Smooth muscle cell (in vitro differentiated cells): Measurements from ENCODE around the gene ABCA8. TPM values are rescaled to one million over a fixed set of nuclear protein-coding genes. Genes with fewer than 3 reads are reported as not detected.

Experiments used
- DNase-seq: peaks from one replicate; lab custom pipeline; 2025; ENCODE audit not compliant: unreplicated experiment; lab: John Stamatoyannopoulos, UW
- H2AFZ ChIP-seq: fragments of 200-600 bp; sonication (generic); 2 replicates; pipeline ENCODE4 v1.6.0; 2016; ENCODE audit warnings: antibody characterized with exemption, low read depth, mild to moderate bottlenecking
- H3F3A ChIP-seq: fragments of 200-600 bp; sonication (generic); 2 replicates; pipeline ENCODE4 v1.6.0; 2017; ENCODE audit warnings: antibody characterized with exemption, low read depth
- H3K27ac ChIP-seq: fragments of 200-600 bp; sonication (generic); 2 replicates; pipeline ENCODE4 v1.5.1; 2016; ENCODE audit warnings: low read depth, mild to moderate bottlenecking
- H3K27me3 ChIP-seq: fragments of 200-600 bp; sonication (generic); 2 replicates; pipeline ENCODE4 v1.6.1; 2016; ENCODE audit warnings: low read depth, mild to moderate bottlenecking
- H3K36me3 ChIP-seq: fragments of 200-600 bp; sonication (generic); 2 replicates; pipeline ENCODE4 v1.5.1; 2016; ENCODE audit warnings: low read depth
- H3K4me1 ChIP-seq: fragments of 200-600 bp; sonication (generic); 2 replicates; pipeline ENCODE4 v1.5.1; 2016; ENCODE audit warnings: low read depth
- H3K4me2 ChIP-seq: fragments of 200-600 bp; sonication (generic); 2 replicates; pipeline ENCODE4 v1.6.0; 2016; ENCODE audit warnings: mild to moderate bottlenecking
- H3K4me3 ChIP-seq: fragments of 200-600 bp; sonication (generic); 2 replicates; pipeline ENCODE4 v1.5.1; 2016; ENCODE audit warnings: mild to moderate bottlenecking
- H3K79me2 ChIP-seq: fragments of 200-600 bp; sonication (generic); 2 replicates; pipeline ENCODE4 v1.6.0; 2016; ENCODE audit warnings: low read depth, mild to moderate bottlenecking
- H3K9ac ChIP-seq: fragments of 200-600 bp; sonication (generic); 2 replicates; pipeline ENCODE4 v1.6.0; 2016; ENCODE audit warnings: low read depth
- H3K9me3 ChIP-seq: fragments of 200-600 bp; sonication (generic); replicated peaks from 2 replicates; pipeline ENCODE4 v1.5.1; 2016; ENCODE audit warnings: low read depth
- H4K20me1 ChIP-seq: fragments of 200-600 bp; sonication (generic); 2 replicates; pipeline ENCODE4 v1.6.0; 2016; ENCODE audit warnings: low read depth
- WGBS: methylation state at CpG from one replicate; pipeline ENCODE4 v1.1.7; 2016; ENCODE audit warnings: low lambda C conversion rate; 5-methylcytosine and 5-hydroxymethylcytosine counted together
- polyA plus RNA-seq: library from polyadenylated mRNA; unstranded; fragments of >200 nt; fragmentation: Nextera tagmentation; extraction: Ambion mirVana; gene quantifications from 2 replicates; pipeline ENCODE4 v1.2.1, GENCODE V29; 2016
- total RNA-seq: library from RNA; depleted of rRNA; stranded (reverse); fragments of >200 nt; gene quantifications from 2 replicates; pipeline ENCODE4 v1.2.3, GENCODE V29; 2014
- TF ChIP-seq, protein P1 (sequence below): fragments of 200-600 bp; sonication (generic); IDR thresholded peaks from 2 replicates; pipeline ENCODE4 v1.5.1; 2017; ENCODE audit warnings: borderline replicate concordance, mild to moderate bottlenecking, antibody characterized with exemption; ENCODE audit not compliant: insufficient read depth, poor library complexity, severe bottlenecking

Gene ABCA8
- total and polyA plus RNA-seq, 2 experiments from 2014 or later: 1.7 to 6.9 TPM

- no peaks in the 10 kb centered on the region for H3K9me3 ChIP-seq
- no peaks in the 10 kb centered on the region for H3F3A ChIP-seq
- H3K4me1 ChIP-seq: no peaks in the 10 kb centered on the region
- H3K4me3 ChIP-seq: no peak overlapping the region
- H3K27ac ChIP-seq: no peak overlapping the region
- H3K27me3 ChIP-seq: no peaks in the 10 kb centered on the region
- DNase-seq: no peak
- no peaks in the 10 kb centered on the region for H4K20me1 ChIP-seq
- H2AFZ ChIP-seq: no peak overlapping the region
- 97% methylated on average over 1 of the region's 1 CpG for WGBS
- TF ChIP-seq, protein P1, sequence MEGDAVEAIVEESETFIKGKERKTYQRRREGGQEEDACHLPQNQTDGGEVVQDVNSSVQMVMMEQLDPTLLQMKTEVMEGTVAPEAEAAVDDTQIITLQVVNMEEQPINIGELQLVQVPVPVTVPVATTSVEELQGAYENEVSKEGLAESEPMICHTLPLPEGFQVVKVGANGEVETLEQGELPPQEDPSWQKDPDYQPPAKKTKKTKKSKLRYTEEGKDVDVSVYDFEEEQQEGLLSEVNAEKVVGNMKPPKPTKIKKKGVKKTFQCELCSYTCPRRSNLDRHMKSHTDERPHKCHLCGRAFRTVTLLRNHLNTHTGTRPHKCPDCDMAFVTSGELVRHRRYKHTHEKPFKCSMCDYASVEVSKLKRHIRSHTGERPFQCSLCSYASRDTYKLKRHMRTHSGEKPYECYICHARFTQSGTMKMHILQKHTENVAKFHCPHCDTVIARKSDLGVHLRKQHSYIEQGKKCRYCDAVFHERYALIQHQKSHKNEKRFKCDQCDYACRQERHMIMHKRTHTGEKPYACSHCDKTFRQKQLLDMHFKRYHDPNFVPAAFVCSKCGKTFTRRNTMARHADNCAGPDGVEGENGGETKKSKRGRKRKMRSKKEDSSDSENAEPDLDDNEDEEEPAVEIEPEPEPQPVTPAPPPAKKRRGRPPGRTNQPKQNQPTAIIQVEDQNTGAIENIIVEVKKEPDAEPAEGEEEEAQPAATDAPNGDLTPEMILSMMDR: no peak
- no peaks in the 10 kb centered on the region for H3K79me2 ChIP-seq
- no peaks in the 10 kb centered on the region for H3K36me3 ChIP-seq
- H3K9ac ChIP-seq: no peak overlapping the region
- H3K4me2 ChIP-seq: no peak overlapping the region
These were observed 92.0 kb downstream of the ABCA8 start for GRCh38 chr17:68863091-68863652.

DNA sequence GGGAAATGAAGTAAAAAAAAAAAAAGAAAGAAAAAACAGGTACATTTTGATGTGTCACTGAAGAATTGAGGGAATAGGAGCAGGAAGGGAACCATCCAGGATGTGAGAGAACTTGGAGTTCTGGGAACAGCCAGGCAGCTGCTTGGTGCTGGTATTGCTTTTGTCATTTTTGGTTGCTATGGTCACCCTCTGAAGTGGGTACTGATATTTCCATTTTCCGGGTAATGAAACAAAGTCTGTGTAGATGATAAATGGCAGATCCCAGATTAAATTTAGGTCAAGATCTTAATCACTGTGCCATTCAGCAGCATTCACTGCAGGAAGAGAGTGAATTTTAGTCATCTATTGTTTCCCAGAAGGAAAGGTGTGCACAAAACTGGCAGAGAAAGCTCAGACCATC lies 93.6 kb downstream of the ABCA8 start:
- Histone ChIP-seq H3K4me2 (no peak overlapping the region), H3K4me1 (no peaks in the 10 kb centered on the region), H2AFZ (no peak overlapping the region), H3K27me3 (no peaks in the 10 kb centered on the region), H3F3A (no peaks in the 10 kb centered on the region), H3K4me3 (no peak overlapping the region), H3K9ac (no peak overlapping the region), H4K20me1 (no peaks in the 10 kb centered on the region), H3K36me3 (no peaks in the 10 kb centered on the region), H3K9me3 (no peaks in the 10 kb centered on the region), H3K27ac (no peak overlapping the region), H3K79me2 (no peaks in the 10 kb centered on the region)
- WGBS: 94% methylated on average over 1 of the region's 1 CpG
- TF ChIP-seq, protein P1: no peak
- no peak for DNase-seq

- Histone ChIP-seq H3K36me3 (no peaks in the 10 kb centered on the region), H4K20me1 (no peaks in the 10 kb centered on the region), H3K4me3 (no peak overlapping the region), H2AFZ (no peak overlapping the region), H3K9ac (no peak overlapping the region), H3K9me3 (no peaks in the 10 kb centered on the region), H3F3A (no peaks in the 10 kb centered on the region), H3K27me3 (no peaks in the 10 kb centered on the region), H3K27ac (no peak overlapping the region), H3K79me2 (no peaks in the 10 kb centered on the region), H3K4me1 (no peaks in the 10 kb centered on the region), H3K4me2 (no peak overlapping the region)
- no peak for DNase-seq
- WGBS: 80% methylated on average over 2 of the region's 2 CpGs
- TF ChIP-seq, protein P1: no peak
These were observed 94.3 kb downstream of the ABCA8 start for GRCh38 chr17:68860941-68861340.

- no peaks in the 10 kb centered on the region for H4K20me1 ChIP-seq
- no peaks in the 10 kb centered on the region for H3K27me3 ChIP-seq
- 93% methylated on average over 1 of the region's 1 CpG for WGBS
- H3K4me1 ChIP-seq: no peaks in the 10 kb centered on the region
- no peak overlapping the region for H3K9ac ChIP-seq
- TF ChIP-seq, protein P1: no peak
- no peak overlapping the region for H3K4me3 ChIP-seq
- no peaks in the 10 kb centered on the region for H3K79me2 ChIP-seq
- no peak overlapping the region for H3K4me2 ChIP-seq
- H3K36me3 ChIP-seq: no peaks in the 10 kb centered on the region
- DNase-seq: no peak
- H3F3A ChIP-seq: no peaks in the 10 kb centered on the region
- no peaks in the 10 kb centered on the region for H3K9me3 ChIP-seq
- H2AFZ ChIP-seq: no peak overlapping the region
- no peak overlapping the region for H3K27ac ChIP-seq
These were observed 100.7 kb downstream of the ABCA8 start for GRCh38 chr17:68854452-68854851.
